Smooth muscle cell of the pulmonary artery (primary cell): Measurements from ENCODE around the gene VPS72. TPM values are rescaled to one million over a fixed set of nuclear protein-coding genes. Genes with fewer than 3 reads are reported as not detected.

Experiments used
- total RNA-seq: library from RNA; depleted of rRNA; stranded (reverse); fragments of >200 nt; gene quantifications from 2 replicates; pipeline ENCODE4 v1.2.3, GENCODE V29; 2014

The VPS72 gene, protein sequence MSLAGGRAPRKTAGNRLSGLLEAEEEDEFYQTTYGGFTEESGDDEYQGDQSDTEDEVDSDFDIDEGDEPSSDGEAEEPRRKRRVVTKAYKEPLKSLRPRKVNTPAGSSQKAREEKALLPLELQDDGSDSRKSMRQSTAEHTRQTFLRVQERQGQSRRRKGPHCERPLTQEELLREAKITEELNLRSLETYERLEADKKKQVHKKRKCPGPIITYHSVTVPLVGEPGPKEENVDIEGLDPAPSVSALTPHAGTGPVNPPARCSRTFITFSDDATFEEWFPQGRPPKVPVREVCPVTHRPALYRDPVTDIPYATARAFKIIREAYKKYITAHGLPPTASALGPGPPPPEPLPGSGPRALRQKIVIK
- 27.1 and 27.8 TPM in 2 replicates for total RNA-seq

DNA sequence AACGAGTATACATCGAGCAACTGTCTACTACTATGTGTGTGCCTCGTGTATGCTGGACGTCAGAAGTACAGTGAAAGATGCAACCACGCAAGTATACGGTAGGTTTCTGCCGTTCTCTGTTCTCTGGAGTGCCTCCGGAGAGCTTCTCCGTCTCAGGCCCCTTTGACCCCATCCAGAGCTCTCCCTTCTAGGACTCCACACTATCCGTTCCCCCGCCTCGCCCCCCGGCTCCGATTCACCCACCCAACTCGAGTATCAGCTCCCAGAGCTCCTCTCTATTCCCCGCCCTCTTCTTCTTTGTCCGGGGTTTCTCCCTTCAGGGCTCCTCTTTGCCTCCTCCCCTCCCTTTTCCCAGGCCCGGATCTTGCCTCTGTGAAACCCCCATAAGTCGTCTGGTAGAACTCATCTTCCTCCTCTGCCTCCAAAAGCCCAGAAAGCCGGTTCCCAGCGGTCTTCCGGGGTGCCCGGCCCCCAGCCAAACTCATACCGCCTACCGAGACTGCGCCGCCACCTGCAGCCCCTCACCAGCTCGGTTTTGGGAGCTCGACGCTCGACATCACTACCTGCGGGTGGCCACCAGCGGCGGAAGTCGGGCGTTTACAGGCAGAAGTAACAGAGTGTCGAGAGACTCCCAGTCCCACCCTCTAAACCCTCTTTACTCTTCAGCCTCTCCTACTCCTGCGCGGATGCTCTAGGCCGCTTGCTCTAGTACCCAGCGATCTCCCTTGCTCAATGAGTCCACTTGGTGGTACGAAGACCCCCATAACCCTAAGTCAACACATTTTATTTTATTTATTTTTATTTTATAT lies at the start of gene VPS72:
Gene VPS72 (minus strand): TSS at position 561 of the 809 bp plus-strand sequence. CDS start 76 bp downstream, at position 485.

DNA sequence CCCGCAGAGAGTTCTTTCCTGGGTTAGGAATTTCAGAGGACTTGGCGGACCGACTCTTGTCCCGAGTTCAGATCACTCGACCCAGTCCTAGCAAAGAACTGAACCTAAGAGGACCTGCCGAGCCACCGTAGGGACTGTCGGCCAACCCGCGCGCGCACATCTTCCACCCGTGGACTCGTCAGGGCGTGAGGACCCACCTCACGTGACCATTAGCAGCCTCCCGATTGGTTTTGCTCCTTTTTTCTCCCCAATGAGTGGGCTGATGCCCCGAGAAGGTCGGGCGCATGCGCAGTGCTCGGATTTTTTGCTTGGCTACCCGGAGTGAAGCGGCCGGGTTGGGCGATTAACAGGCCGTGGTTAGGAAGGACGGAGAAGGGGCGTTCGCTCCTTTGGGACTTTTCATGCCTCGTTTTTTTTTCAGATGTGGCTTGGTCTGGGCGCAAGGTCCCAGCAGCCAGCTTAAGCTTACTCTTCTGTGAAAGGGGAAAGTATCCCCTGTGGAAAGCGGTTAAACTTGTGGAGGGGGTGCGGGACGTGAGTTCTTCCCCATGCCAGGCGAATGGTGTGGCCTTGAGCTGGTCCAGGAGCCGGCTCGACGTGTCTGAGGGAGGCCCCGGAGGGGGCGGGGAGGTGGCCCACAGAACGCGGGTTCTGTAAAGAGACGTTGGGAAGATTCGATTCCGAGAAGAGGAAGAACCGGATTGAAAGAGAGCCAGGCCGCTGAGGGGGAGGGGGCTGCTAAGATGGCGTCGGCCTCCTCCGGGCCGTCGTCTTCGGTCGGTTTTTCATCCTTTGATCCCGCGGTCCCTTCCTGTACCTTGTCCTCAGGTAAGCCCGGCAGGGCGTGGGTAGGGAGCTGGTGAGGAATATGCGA lies 8.5 kb upstream of the VPS72 start, which contains the start of gene PIP5K1A:
Gene PIP5K1A (plus strand): TSS at position 299 of the 874 bp plus-strand sequence. CDS start 445 bp downstream, at position 744.

DNA sequence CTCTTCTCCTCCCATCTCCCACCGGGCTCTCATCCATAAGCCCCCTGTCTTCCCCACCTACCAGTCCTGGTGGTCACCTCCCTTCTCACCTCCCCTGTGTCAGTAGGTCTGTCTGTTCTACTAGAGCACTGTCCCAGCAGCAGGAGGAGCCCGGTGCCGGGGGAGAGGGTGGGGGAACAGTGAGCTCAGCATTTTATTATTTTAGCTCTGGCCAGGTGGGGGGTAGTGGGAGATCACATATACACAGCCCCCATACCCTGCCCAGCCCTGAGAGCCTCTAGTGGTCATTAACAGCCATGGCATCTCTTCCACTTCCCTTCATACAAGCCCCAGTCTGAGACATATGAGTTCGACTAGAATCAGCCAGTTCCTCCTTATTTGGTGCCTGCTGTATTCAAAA lies 14.1 kb downstream of the VPS72 start, which contains the start of gene TMOD4:
Gene TMOD4 (minus strand): TSS at position 119 of the 400 bp plus-strand sequence. CDS start 1,106 bp downstream, outside the sequence.

DNA sequence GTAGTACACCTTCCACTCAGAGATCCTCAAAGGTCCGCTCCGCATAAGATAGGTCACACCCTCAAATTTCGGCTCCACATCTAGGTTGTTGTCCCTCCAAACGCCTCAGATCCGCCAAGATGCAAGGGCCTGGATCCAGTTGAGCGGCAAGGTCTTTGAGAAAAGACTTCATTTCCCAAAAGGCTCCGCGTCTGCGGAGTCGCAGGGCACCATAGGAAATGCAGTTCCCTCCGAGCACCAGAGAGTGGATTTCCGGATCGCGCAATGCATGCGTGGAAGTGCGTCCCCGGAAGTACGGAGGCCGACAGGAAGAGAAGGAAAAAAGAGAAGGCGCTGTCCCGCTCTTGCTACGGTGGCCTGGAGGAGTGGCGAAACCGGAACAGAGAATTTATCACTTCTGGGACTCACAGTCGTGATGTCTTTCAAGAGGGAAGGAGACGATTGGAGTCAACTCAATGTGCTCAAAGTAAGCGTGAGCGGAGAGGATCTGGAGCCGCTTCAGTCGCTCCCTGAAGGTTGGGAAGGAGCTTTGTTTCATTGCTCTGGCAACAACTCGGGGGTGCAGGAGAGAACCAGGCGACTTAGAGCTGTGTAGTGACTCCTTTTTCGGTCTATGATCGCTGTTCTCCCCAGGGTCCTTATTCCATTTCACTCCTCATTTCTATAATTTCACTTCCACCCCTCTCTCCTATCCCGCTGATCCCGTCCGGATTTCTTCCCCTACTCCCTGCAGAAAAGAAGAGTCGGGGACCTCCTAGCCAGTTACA lies 24.1 kb downstream of the VPS72 start, which contains the start of the genes LYSMD1 and SCNM1:
Gene LYSMD1 (minus strand): TSS at position 165 of the 767 bp plus-strand sequence. CDS start 644 bp downstream, outside the sequence.
Gene SCNM1 (plus strand): TSS at position 407 of the 767 bp plus-strand sequence. CDS start 9 bp downstream, at position 416.

DNA sequence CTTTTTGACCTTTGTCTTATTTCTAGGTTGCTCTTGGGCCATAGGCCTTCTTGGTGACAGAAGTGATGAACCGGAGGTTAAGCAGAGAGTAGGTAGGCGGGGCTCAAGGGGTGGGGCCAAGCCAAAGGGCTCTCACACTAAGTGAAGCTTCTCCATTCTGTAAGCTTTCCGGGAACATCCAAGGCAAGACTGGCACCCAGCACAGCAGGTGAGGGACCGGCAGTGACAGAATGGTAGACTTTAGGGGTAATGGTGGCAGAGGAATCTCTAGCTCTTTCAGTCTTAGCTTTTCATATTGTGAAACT lies 33.5 kb downstream of the VPS72 start, which contains the start of gene TNFAIP8L2:
Gene TNFAIP8L2 (plus strand): TSS at position 135 of the 305 bp plus-strand sequence. CDS start 2,049 bp downstream, outside the sequence.

DNA sequence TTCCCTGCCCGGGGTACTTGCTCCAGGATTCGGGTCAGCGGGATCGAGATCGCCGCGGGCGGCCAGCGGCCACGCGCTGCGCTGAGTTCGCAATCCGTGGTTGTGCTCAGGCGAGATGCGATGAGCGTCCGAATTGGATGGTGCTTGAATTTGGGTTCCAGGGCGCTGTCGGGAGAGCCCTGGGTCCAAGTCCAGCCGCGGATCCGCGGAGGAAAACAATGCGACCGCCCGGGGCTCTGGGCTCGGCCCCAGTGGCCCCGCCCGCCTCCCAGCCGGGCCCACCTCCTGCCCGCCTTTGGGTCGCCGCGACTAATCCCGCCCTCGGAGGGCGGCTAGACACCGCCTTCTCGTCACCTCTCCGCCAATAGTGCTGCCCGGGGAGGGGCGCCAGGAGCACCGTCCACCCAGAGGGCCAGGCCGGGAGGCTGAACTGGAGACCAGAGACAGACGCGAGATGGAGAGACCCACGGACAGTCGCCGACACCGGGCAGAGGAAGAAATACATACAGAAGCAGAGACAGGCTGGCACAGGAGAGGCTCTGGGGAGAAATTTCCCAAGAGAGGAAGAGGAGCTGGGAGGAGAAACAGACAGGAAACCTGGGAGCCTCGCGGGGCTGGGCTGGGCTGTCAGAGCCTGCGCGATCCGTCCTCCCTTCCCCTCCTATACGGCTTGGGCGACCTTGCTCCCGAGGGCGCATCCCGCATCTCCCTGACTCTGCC lies 43.4 kb downstream of the VPS72 start, which contains the start of gene SEMA6C:
Gene SEMA6C (minus strand): TSS at position 220 of the 720 bp plus-strand sequence. CDS start 4,010 bp downstream, outside the sequence.

Other genes starting within 250 kb of the VPS72 start
- gene CERS2, start 215.4 kb downstream of the VPS72 start, total RNA-seq, result 174 and 190 TPM in 2 replicates
- gene ANXA9, start 207.9 kb downstream of the VPS72 start, total RNA-seq, result 0.20 TPM in 1 of 2 replicates, not detected in the other
- gene MINDY1, start 183.3 kb downstream of the VPS72 start, total RNA-seq, result 10.8 and 21.2 TPM in 2 replicates
- gene PRUNE1, start 181.7 kb downstream of the VPS72 start, total RNA-seq, result 8.3 and 9.1 TPM in 2 replicates
- gene BNIPL, start 153.6 kb downstream of the VPS72 start, total RNA-seq, result 0.26 TPM in 2 replicates
- 2.5 and 2.7 TPM in 2 replicates for gene C1orf56, start 142.4 kb downstream of the VPS72 start, total RNA-seq
- 39.7 and 50.0 TPM in 2 replicates for gene CDC42SE1, start 130.6 kb downstream of the VPS72 start, total RNA-seq
- gene MLLT11, start 129.8 kb downstream of the VPS72 start, total RNA-seq, result 4.5 and 8.2 TPM in 2 replicates
- gene GABPB2, start 119.4 kb downstream of the VPS72 start, total RNA-seq, result 19.0 and 26.9 TPM in 2 replicates
- 2.0 and 2.2 TPM in 2 replicates for gene SEMA6C, start 43.6 kb downstream of the VPS72 start, total RNA-seq
- gene TNFAIP8L2, start 33.5 kb downstream of the VPS72 start, total RNA-seq, result not detected in 2 replicates
- gene LYSMD1, start 24.3 kb downstream of the VPS72 start, total RNA-seq, result 6.6 and 6.7 TPM in 2 replicates
- 25.0 and 27.6 TPM in 2 replicates for gene SCNM1, start 24.1 kb downstream of the VPS72 start, total RNA-seq
- not detected in 2 replicates for gene TMOD4, start 14.2 kb downstream of the VPS72 start, total RNA-seq
- 66.9 and 68.2 TPM in 2 replicates for gene PIP5K1A, start 8.4 kb upstream of the VPS72 start, total RNA-seq
- 164 and 174 TPM in 2 replicates for gene PSMD4, start 64.5 kb upstream of the VPS72 start, total RNA-seq
- gene ZNF687, start 92.1 kb upstream of the VPS72 start, total RNA-seq, result 11.2 and 12.5 TPM in 2 replicates
- gene PI4KB, start 137.2 kb upstream of the VPS72 start, total RNA-seq, result 49.5 and 56.3 TPM in 2 replicates
- 29.0 and 31.7 TPM in 2 replicates for gene RFX5, start 157.1 kb upstream of the VPS72 start, total RNA-seq
- 27.1 and 59.5 TPM in 2 replicates for gene SELENBP1, start 182.5 kb upstream of the VPS72 start, total RNA-seq
- 233 and 243 TPM in 2 replicates for gene PSMB4, start 209.4 kb upstream of the VPS72 start, total RNA-seq